HFFc6 (cell line): ENCODE measurements around the gene COQ5. TPM values are rescaled to one million over a fixed set of nuclear protein-coding genes. Genes with fewer than 3 reads are reported as not detected.
"Not testable (repeated sequence)": the region's sequence is repeated elsewhere in the genome, so short reads cannot be mapped to it uniquely, and the experiment has no call there.

ENCODE experiments used
- DNase-seq: peaks from one replicate; pipeline ENCODE4 v3.0.0-alpha.2; 2018
- H3K27ac Mint-ChIP-seq: 2 replicates; pipeline ENCODE4 v1.8.0; 2020; ENCODE audit warnings: mild to moderate bottlenecking, mixed read lengths
- H3K27me3 Mint-ChIP-seq: 2 replicates; pipeline ENCODE4 v1.8.0; 2021; ENCODE audit warnings: mild to moderate bottlenecking, moderate library complexity, mixed read lengths; ENCODE audit not compliant: insufficient read depth
- H3K36me3 Mint-ChIP-seq: 2 replicates; pipeline ENCODE4 v1.8.0; 2021; ENCODE audit warnings: low read depth, mixed read lengths
- H3K4me1 Mint-ChIP-seq: 2 replicates; pipeline ENCODE4 v1.8.0; 2020; ENCODE audit warnings: low read depth, mixed read lengths
- H3K4me3 Mint-ChIP-seq: 2 replicates; pipeline ENCODE4 v1.8.0; 2020; ENCODE audit warnings: mild to moderate bottlenecking, moderate library complexity, mixed read lengths
- H3K9me3 Mint-ChIP-seq: 2 replicates; pipeline ENCODE4 v1.8.0; 2020; ENCODE audit warnings: mild to moderate bottlenecking, mixed read lengths
- total RNA-seq, 6 experiments: library from RNA; stranded (reverse); fragmentation: NEBNext Ultra II Directional; extraction: Animal tissue kit (Norgen Biotek cat#: 25700); gene quantifications; 2 replicates in 1 of 6; 3 replicates in 5 of 6; pipeline ENCODE4 v1.2.3, GENCODE V29; 2021
- TF ChIP-seq, protein P1 (sequence below): fragments of 200-600 bp; sonication (generic); IDR thresholded peaks from 2 replicates; pipeline ENCODE4 v1.5.0; 2021; ENCODE audit warnings: antibody characterized with exemption, mild to moderate bottlenecking

COQ5 gene
- total RNA-seq, 6 experiments from 2014 or later: 26.0 to 30.7 (median 27.4) TPM

DNA sequence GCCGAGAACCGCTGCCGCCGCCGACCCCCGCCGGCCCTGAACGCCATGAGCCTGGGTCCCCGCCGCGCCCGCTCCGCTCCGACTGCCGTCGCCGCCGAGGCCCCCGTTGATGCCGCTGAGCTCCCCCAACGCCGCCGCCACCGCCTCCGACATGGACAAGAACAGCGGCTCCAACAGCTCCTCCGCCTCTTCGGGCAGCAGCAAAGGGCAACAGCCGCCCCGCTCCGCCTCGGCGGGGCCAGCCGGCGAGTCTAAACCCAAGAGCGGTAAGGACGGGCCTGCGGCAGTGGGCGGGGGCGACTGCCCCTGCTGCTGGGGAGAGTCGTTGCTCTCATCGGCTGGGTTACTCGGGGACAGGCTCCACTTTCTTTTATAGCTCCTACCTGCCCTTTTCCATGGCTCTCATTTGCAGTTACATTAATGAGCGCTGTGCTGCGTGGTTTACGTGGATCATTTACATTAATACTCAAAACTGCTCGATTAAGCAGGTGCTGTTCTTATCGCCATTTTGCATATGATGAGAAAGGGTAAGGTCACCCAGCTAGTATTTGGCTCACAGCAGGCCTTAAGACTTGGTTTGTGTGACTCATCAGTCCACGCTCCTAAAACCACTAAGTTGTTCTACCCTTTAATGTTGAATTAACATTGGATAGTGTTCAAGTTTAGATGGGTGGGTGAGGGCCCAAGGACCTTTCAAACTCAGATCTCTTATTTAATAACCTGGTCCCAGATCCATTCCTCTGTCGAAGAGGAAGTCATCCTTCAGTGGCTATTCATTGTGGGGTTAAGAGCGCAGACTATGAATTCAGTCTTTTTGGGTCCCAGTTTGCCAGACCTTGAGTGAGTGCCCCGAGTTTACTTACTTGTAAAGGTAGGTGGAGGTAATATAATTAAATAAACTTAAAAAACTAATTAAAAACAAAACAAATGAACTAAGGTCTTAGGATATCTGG is 6.0 kb upstream of the COQ5 start:
- peak; percentile 70 for DNase-seq
- peak overlapping the region; percentile 90 for H3K27ac Mint-ChIP-seq
- H3K4me1 Mint-ChIP-seq: peaks cover 54% of the 10 kb centered on the region
- peak overlapping the region; percentile 96 for H3K4me3 Mint-ChIP-seq
- TF ChIP-seq, protein P1, sequence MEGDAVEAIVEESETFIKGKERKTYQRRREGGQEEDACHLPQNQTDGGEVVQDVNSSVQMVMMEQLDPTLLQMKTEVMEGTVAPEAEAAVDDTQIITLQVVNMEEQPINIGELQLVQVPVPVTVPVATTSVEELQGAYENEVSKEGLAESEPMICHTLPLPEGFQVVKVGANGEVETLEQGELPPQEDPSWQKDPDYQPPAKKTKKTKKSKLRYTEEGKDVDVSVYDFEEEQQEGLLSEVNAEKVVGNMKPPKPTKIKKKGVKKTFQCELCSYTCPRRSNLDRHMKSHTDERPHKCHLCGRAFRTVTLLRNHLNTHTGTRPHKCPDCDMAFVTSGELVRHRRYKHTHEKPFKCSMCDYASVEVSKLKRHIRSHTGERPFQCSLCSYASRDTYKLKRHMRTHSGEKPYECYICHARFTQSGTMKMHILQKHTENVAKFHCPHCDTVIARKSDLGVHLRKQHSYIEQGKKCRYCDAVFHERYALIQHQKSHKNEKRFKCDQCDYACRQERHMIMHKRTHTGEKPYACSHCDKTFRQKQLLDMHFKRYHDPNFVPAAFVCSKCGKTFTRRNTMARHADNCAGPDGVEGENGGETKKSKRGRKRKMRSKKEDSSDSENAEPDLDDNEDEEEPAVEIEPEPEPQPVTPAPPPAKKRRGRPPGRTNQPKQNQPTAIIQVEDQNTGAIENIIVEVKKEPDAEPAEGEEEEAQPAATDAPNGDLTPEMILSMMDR: no peak
- no peaks in the 10 kb centered on the region for H3K9me3 Mint-ChIP-seq
- H3K27me3 Mint-ChIP-seq: no peaks in the 10 kb centered on the region; the same call in 1 of the 2 replicates
- H3K36me3 Mint-ChIP-seq: peaks cover 22% of the 10 kb centered on the region

GRCh38 chr12:120534203-120534702 is 5.3 kb upstream of the COQ5 start, which contains the start of gene RNF10:
Gene RNF10, plus strand, starts transcription at chr12:120534356. Its CDS starts 456 bp downstream, at chr12:120534812.
- Mint-ChIP-seq H3K27ac (peak within 1 kb of the TSS; percentile 90), H3K9me3 (no peaks in the 10 kb centered on the region), H3K36me3 (peaks cover 22% of the 10 kb centered on the region), H3K4me1 (peaks cover 54% of the 10 kb centered on the region), H3K27me3 (no peaks in the 10 kb centered on the region; the same call in 1 of the 2 replicates), H3K4me3 (peak within 1 kb of the TSS; percentile 96)
- DNase-seq: peak; percentile 87
- TF ChIP-seq, protein P1: no peak

- Mint-ChIP-seq H3K4me3 (no peak overlapping the region), H3K27me3 (peaks cover 2% of the 10 kb centered on the region), H3K4me1 (peaks cover 39% of the 10 kb centered on the region), H3K36me3 (peaks cover 26% of the 10 kb centered on the region), H3K9me3 (no peaks in the 10 kb centered on the region), H3K27ac (no peak overlapping the region)
- TF ChIP-seq, protein P1: no peak
- DNase-seq: no peak
Observed at GRCh38 chr12:120532701-120533238, 3.8 kb upstream of the COQ5 start.

GRCh38 chr12:120530418-120530761 is 1.4 kb upstream of the COQ5 start:
- peak overlapping the region; percentile 96; the same call in 1 of the 2 replicates for H3K27ac Mint-ChIP-seq

GRCh38 chr12:120529641-120530417 is 871 bp upstream of the COQ5 start:
- peak overlapping the region; percentile 96 for H3K27ac Mint-ChIP-seq
- peaks cover 19% of the 10 kb centered on the region for H3K4me1 Mint-ChIP-seq
- H3K9me3 Mint-ChIP-seq: no peaks in the 10 kb centered on the region
- peaks cover 10% of the 10 kb centered on the region for H3K36me3 Mint-ChIP-seq
- peak; percentile 42 for DNase-seq
- TF ChIP-seq, protein P1: peak; percentile 14; the same call in 1 of the 2 replicates
- peak overlapping the region; percentile 96 for H3K4me3 Mint-ChIP-seq
- H3K27me3 Mint-ChIP-seq: peaks cover 2% of the 10 kb centered on the region

More at GRCh38 chr12:120530418-120530761, 1.4 kb upstream of the COQ5 start:
- not testable (repeated sequence) for DNase-seq, H3K27me3 Mint-ChIP-seq, H3K9me3 Mint-ChIP-seq
- H3K36me3 Mint-ChIP-seq: peaks cover 16% of the 10 kb centered on the region
- H3K4me1 Mint-ChIP-seq: peaks cover 24% of the 10 kb centered on the region
- peak overlapping the region; percentile 96 for H3K4me3 Mint-ChIP-seq
